Esophagus muscularis mucosa (tissue), 4 donors: ENCODE measurements around the gene ZNF471. TPM values are rescaled to one million over a fixed set of nuclear protein-coding genes. Genes with fewer than 3 reads are reported as not detected.

ENCODE experiments used
- DNase-seq: peaks from one replicate; pipeline ENCODE4 v3.0.0-alpha.2; 2017; ENCODE audit errors: extremely low spot score
- H3K27ac ChIP-seq, 4 donors: fragments of 200-600 bp; sonication (generic); replicated peaks in 1 of 4; 1 replicate in 3 of 4; 2 replicates in 1 of 4; pipeline ENCODE4 v1.5.1; 2016 to 2019; ENCODE audit warnings: mild to moderate bottlenecking in 1 of 4
- H3K27me3 ChIP-seq, 4 donors: fragments of 200-600 bp; sonication (generic); one replicate each; pipeline versions ENCODE4 v1.5.1 to v1.6.0; 2016 to 2019
- H3K36me3 ChIP-seq, 4 donors: fragments of 200-600 bp; sonication (generic); one replicate each; pipeline ENCODE4 v1.5.1; 2016 to 2019
- H3K4me1 ChIP-seq, 4 donors: fragments of 200-600 bp; sonication (generic); one replicate each; pipeline ENCODE4 v1.5.1; 2016 to 2019
- H3K4me3 ChIP-seq, 4 donors: fragments of 200-600 bp; sonication (generic); 1 replicate in 2 of 4; 2 replicates in 2 of 4; pipeline ENCODE4 v1.5.1; 2016 to 2019; ENCODE audit warnings: mild to moderate bottlenecking in 4 of 4, moderate library complexity in 1 of 4
- H3K9me3 ChIP-seq, 4 donors: fragments of 200-600 bp; sonication (generic); 1 replicate in 3 of 4; 2 replicates in 1 of 4; pipeline ENCODE4 v1.5.1; 2016 to 2019
- EP300 ChIP-seq: sonication (generic); formaldehyde crosslinking; IDR thresholded peaks from one replicate; pipeline ENCODE4 v1.6.1; 2017; ENCODE audit warnings: antibody characterized with exemption
- POLR2A ChIP-seq: fragments of 450-650 bp; IDR thresholded peaks from one replicate; pipeline ENCODE4 v1.6.1; 2017; ENCODE audit warnings: antibody characterized with exemption, moderate library complexity, mild to moderate bottlenecking, low read depth
- POLR2AphosphoS5 ChIP-seq, 2 donors: sonication (generic); formaldehyde crosslinking; IDR thresholded peaks; one replicate each; pipeline ENCODE4 v1.6.1; 2017; ENCODE audit warnings: antibody characterized with exemption in 2 of 2
- WGBS: methylation state at CpG from one replicate; pipeline ENCODE4 v1.1.5; 2018; 5-methylcytosine and 5-hydroxymethylcytosine counted together
- intact Hi-C: fragments of 100-400 bp; cut with DNase I; formaldehyde crosslinking; loops from one replicate; pipeline ENCODE4 v1.15.1; 2023
- total RNA-seq, 4 donors: library from RNA; depleted of rRNA; stranded (reverse); fragments of >200 nt; gene quantifications; one replicate each; pipeline versions ENCODE4 v1.1.0 to v1.2.1, GENCODE V29; 2016
- TF ChIP-seq, protein P1 (sequence below), 3 experiments: fragments of 200-600 bp in 2 of 3; fragments of 450-650 bp in 1 of 3; sonication (generic) in 2 of 3; IDR thresholded peaks; one replicate each; pipeline ENCODE4 v1.5.1; 2017 to 2019; ENCODE audit warnings: antibody characterized with exemption in 3 of 3, mild to moderate bottlenecking in 2 of 3, moderate library complexity in 1 of 3

ZNF471 gene
- total RNA-seq, 4 donors from 2014 or later, result 8.6 to 11.2 (median 10.9) TPM

DNA sequence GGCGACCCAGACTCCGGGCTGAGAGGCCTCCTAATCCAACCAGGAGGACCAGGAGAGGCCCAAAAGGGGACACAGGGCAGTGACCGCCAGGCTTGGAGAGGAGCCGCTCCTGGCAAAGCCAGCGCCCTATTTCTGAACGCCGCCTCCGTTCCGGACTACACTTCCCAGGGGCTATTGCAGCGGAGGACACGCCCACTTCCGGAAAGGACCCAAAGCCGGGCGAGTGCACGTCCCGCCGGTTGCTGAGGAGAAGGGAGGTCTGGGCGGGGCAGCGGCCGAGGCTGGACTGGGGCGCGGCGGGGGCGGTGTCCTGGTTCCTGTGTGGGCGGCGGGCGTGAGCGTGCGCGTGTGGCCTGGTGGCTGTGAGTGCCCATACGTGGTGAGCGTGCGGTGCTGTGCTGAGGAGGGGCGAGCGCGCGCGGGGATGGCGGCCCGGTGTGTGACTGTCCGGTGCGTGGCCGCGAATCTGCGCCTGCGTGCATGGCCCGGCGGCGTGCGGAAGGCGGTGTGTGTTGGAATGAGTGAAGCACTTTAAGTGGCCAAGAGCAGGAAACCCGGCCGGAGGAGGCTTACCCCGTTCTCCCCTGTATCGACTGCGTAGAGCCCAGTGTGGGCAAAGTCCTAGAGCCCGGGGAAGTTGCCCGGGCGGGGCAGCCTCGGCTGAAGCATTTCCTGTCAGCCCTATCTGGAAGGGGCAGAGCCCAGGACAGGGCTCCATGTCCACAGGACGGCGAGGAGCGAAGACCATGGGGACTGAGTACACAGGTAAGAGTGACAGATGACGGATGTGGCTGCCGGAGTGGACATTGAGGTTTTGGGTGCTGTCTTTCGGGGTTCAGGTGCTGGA lies 59.8 kb downstream of the ZNF471 start, which contains the start of gene ZNF470:
TSS of gene ZNF470 (plus strand) at position 195 of the 847 bp plus-strand sequence. CDS start 2,844 bp downstream, outside the sequence.
- WGBS, result 15% methylated on average over 13 of the region's 66 CpGs
- intact Hi-C loops, result loop anchor here (10.0 kb wide), 1 partner anchor 173 kb away; the partner anchor contains the start of gene ZNF582
- H3K27ac ChIP-seq, result peak within 1 kb of the TSS; percentile 81 to 94 (median 86)
- H3K4me1 ChIP-seq, result peaks cover 8 to 21% (median 20%) of the 10 kb centered on the region in 4 donors
- H3K27me3 ChIP-seq, result peaks cover 0 to 4% (median 0%) of the 10 kb centered on the region in 4 donors
- peaks cover 31 to 58% (median 43%) of the 10 kb centered on the region in 4 donors for H3K36me3 ChIP-seq
- H3K9me3 ChIP-seq, result peaks cover 0 to 82% (median 77%) of the 10 kb centered on the region in 4 donors
- DNase-seq, result peak; percentile 99
- peak within 1 kb of the TSS; percentile 71 to 93 (median 84) for H3K4me3 ChIP-seq
- TF ChIP-seq, protein P1, sequence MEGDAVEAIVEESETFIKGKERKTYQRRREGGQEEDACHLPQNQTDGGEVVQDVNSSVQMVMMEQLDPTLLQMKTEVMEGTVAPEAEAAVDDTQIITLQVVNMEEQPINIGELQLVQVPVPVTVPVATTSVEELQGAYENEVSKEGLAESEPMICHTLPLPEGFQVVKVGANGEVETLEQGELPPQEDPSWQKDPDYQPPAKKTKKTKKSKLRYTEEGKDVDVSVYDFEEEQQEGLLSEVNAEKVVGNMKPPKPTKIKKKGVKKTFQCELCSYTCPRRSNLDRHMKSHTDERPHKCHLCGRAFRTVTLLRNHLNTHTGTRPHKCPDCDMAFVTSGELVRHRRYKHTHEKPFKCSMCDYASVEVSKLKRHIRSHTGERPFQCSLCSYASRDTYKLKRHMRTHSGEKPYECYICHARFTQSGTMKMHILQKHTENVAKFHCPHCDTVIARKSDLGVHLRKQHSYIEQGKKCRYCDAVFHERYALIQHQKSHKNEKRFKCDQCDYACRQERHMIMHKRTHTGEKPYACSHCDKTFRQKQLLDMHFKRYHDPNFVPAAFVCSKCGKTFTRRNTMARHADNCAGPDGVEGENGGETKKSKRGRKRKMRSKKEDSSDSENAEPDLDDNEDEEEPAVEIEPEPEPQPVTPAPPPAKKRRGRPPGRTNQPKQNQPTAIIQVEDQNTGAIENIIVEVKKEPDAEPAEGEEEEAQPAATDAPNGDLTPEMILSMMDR (IDR thresholded peaks at IDR 0.05), result no peak
- TF ChIP-seq EP300 (no peak), POLR2AphosphoS5 (IDR thresholded peaks at IDR 0.05) (peak; percentile 88 to 91), POLR2A (no peak)

DNA sequence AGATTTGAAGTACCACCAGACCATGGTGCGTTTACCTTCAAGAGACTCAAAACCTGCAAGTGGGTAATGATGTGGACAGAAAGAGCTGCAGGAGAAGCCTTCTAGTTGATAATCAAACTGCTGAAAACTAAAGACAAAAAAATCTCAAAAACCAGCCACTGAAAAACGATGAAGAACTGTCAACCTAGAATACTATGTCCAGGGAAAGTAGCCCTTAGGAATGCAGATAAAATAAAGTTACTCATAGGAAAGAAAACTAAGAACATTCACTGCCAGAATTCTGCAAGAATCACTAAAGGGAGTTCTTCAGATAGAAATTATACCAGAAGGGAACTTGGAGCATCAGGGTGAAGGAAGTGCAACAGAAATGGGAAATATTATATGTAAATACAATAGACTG lies 64.9 kb downstream of the ZNF471 start:
- no peak overlapping the region for H3K27ac ChIP-seq
- 50% methylated on average over 2 of the region's 2 CpGs for WGBS
- H3K4me1 ChIP-seq, result peaks cover 8 to 13% (median 11%) of the 10 kb centered on the region in 4 donors
- TF ChIP-seq POLR2A, result no peak
- TF ChIP-seq EP300, result no peak
- TF ChIP-seq, protein P1 (IDR thresholded peaks at IDR 0.05), result no peak
- TF ChIP-seq POLR2AphosphoS5 (IDR thresholded peaks at IDR 0.05), result no peak
- H3K27me3 ChIP-seq, result no peaks in the 10 kb centered on the region
- peaks cover 71 to 92% (median 86%) of the 10 kb centered on the region in 4 donors for H3K36me3 ChIP-seq
- H3K4me3 ChIP-seq, result no peak overlapping the region
- H3K9me3 ChIP-seq, result peaks cover 6 to 92% (median 89%) of the 10 kb centered on the region in 4 donors
- DNase-seq, result no peak
- intact Hi-C loops, result no loop called here

DNA sequence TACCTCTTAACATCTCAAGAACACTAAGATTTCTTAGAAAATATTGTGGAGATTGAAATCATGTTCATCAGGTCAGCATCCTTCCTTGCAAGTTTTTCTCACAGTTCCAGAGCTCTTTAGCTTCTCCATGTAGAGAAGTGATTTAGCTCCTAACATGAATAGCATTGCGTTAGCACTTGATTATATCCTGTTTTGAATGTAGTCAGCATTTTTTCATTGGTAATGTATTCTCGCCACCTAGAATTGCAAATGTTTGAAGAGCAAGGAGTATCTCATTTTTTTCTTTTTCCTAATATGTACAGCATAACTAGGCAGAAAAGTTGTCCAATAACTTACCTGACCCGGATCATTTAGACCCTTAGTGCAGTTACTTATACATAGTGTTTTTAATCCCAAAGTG lies 66.3 kb downstream of the ZNF471 start:
- Histone ChIP-seq H3K4me3 (no peak overlapping the region), H3K36me3 (peaks cover 76 to 100% (median 90%) of the 10 kb centered on the region in 4 donors), H3K9me3 (peaks cover 6 to 99% (median 98%) of the 10 kb centered on the region in 4 donors), H3K27me3 (no peaks in the 10 kb centered on the region), H3K27ac (no peak overlapping the region), H3K4me1 (peaks cover 0 to under 1% (median 0%) of the 10 kb centered on the region in 4 donors)
- TF ChIP-seq POLR2A, result no peak
- 99% methylated on average over 3 of the region's 3 CpGs for WGBS
- intact Hi-C loops, result no loop called here
- no peak for DNase-seq

DNA sequence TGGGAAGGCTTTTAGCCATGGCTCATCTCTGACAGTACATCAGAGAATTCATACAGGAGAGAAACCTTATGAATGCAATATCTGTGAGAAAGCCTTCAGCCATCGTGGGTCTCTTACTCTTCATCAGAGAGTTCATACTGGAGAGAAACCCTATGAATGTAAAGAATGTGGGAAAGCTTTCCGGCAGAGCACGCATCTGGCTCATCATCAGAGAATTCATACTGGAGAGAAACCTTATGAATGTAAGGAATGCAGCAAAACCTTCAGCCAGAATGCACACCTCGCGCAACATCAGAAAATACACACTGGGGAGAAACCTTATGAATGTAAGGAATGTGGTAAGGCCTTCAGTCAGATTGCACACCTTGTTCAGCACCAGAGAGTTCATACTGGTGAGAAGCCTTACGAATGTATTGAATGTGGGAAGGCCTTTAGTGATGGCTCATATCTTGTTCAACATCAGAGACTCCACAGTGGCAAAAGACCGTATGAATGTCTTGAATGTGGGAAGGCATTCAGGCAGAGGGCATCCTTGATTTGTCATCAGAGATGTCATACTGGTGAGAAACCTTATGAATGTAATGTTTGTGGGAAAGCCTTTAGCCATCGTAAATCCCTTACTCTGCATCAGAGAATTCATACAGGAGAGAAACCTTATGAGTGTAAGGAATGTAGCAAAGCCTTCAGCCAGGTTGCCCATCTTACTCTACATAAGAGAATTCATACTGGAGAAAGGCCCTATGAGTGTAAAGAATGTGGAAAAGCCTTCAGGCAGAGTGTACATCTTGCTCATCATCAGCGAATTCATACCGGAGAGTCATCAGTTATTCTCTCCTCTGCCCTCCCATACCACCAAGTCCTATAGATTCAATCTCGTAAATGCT lies 70.3 kb downstream of the ZNF471 start:
- 94% methylated on average over 11 of the region's 11 CpGs for WGBS
- TF ChIP-seq EP300 (no peak), POLR2A (no peak), POLR2AphosphoS5 (IDR thresholded peaks at IDR 0.05) (no peak)
- TF ChIP-seq, protein P1 (IDR thresholded peaks at IDR 0.05), result no peak
- no peak for DNase-seq
- intact Hi-C loops, result no loop called here
- H3K4me3 ChIP-seq, result no peak overlapping the region
- no peaks in the 10 kb centered on the region for H3K27me3 ChIP-seq
- H3K9me3 ChIP-seq, result peaks cover 10 to 100% (median 100%) of the 10 kb centered on the region in 4 donors
- peaks cover 46 to 71% (median 58%) of the 10 kb centered on the region in 4 donors for H3K36me3 ChIP-seq
- H3K4me1 ChIP-seq, result no peaks in the 10 kb centered on the region
- H3K27ac ChIP-seq, result no peak overlapping the region

Other genes starting within 250 kb of the ZNF471 start
- 1 to 10 TPM in 1 of 4 donors, not detected in 3; 2.9 TPM for gene EDDM13, start 235.1 kb upstream of the ZNF471 start, total RNA-seq
- 1 to 10 TPM; 3.7 to 9.9 (median 6.7) TPM for gene ZSCAN5A, start 193.0 kb upstream of the ZNF471 start, total RNA-seq
- gene ZNF582, start 114.3 kb upstream of the ZNF471 start, total RNA-seq, result 1 to 10 TPM; 4.1 to 5.5 (median 4.8) TPM
- 10 to 100 TPM in 1 of 4 donors, 1 to 10 TPM in 3; 3.8 to 11.8 (median 6.6) TPM for gene ZNF583, start 103.5 kb upstream of the ZNF471 start, total RNA-seq
- 1 to 10 TPM; 2.1 to 4.0 (median 3.2) TPM for gene ZNF667, start 30.5 kb upstream of the ZNF471 start, total RNA-seq
- 10 to 100 TPM; 10.3 to 20.2 (median 12.7) TPM for gene ZFP28, start 31.1 kb downstream of the ZNF471 start, total RNA-seq
- gene ZNF470, start 59.6 kb downstream of the ZNF471 start, total RNA-seq, result 1 to 10 TPM; 7.1 to 9.2 (median 7.4) TPM
- 10 to 100 TPM; 12.6 to 25.9 (median 19.6) TPM for gene ZNF71, start 87.4 kb downstream of the ZNF471 start, total RNA-seq
- gene SMIM17, start 135.3 kb downstream of the ZNF471 start, total RNA-seq, result under 1 TPM in 1 of 4 donors, not detected in 3; 0.65 TPM
- gene ZNF835, start 163.9 kb downstream of the ZNF471 start, total RNA-seq, result 10 to 100 TPM in 1 of 4 donors, 1 to 10 TPM in 3; 3.0 to 11.4 (median 6.7) TPM